Mesendoderm (in vitro differentiated cells): Measurements from ENCODE around the gene MTFR1L.
A peak's percentile ranks its signal among the peaks of the same experiment; 100 is the strongest.

ENCODE experiments used
- DNase-seq: peaks from one replicate; pipeline ENCODE4 v3.0.0; 2013
- H2AK5ac ChIP-seq: 2 replicates; pipeline ENCODE4 v1.6.1; 2013; ENCODE audit warnings: low read length, inconsistent platforms
- H2BK120ac ChIP-seq: 2 replicates; pipeline ENCODE4 v1.6.1; 2013; ENCODE audit warnings: low read depth, mild to moderate bottlenecking, low read length, moderate library complexity, mixed read lengths
- H2BK15ac ChIP-seq: replicated peaks from 2 replicates; pipeline ENCODE4 v1.6.1; 2013; ENCODE audit warnings: low read depth, mild to moderate bottlenecking, moderate library complexity
- H2BK5ac ChIP-seq: 2 replicates; pipeline ENCODE4 v1.6.1; 2013; ENCODE audit warnings: low read length, inconsistent platforms
- H3K18ac ChIP-seq: 2 replicates; pipeline ENCODE4 v1.6.1; 2013; ENCODE audit warnings: mild to moderate bottlenecking, low read length, mixed read lengths
- H3K23ac ChIP-seq: one replicate; pipeline ENCODE4 v1.6.1; 2013; ENCODE audit warnings: low read length
- H3K27ac ChIP-seq: 2 replicates; pipeline ENCODE4 v1.5.1; 2013; ENCODE audit warnings: low read depth, mild to moderate bottlenecking, inconsistent platforms, low read length, moderate library complexity
- H3K27me3 ChIP-seq: 2 replicates; pipeline ENCODE4 v1.6.1; 2013; ENCODE audit warnings: low read length, control low read depth, mild to moderate bottlenecking, inconsistent platforms; ENCODE audit not compliant: insufficient read depth, poor library complexity
- H3K36me3 ChIP-seq: 2 replicates; pipeline ENCODE4 v1.6.1; 2013; ENCODE audit warnings: low read length, inconsistent platforms; ENCODE audit not compliant: control insufficient read depth, insufficient read depth
- H3K4ac ChIP-seq: one replicate; pipeline ENCODE4 v1.6.1; 2013; ENCODE audit warnings: low read depth, mild to moderate bottlenecking, low read length, moderate library complexity
- H3K4me1 ChIP-seq: 2 replicates; pipeline ENCODE4 v1.6.1; 2013; ENCODE audit warnings: low read depth, low read length, inconsistent platforms; ENCODE audit not compliant: control insufficient read depth
- H3K4me2 ChIP-seq: 2 replicates; pipeline ENCODE4 v1.6.1; 2013; ENCODE audit warnings: low read length
- H3K4me3 ChIP-seq: 2 replicates; pipeline ENCODE4 v1.5.1; 2013; ENCODE audit warnings: mild to moderate bottlenecking, low read length
- H3K56ac ChIP-seq: one replicate; pipeline ENCODE4 v1.6.1; 2013; ENCODE audit warnings: low read length
- H3K79me1 ChIP-seq: 2 replicates; pipeline ENCODE4 v1.6.1; 2013; ENCODE audit warnings: low read length, inconsistent platforms
- H3K79me2 ChIP-seq: 2 replicates; pipeline ENCODE4 v1.6.1; 2013; ENCODE audit warnings: mild to moderate bottlenecking, low read length; ENCODE audit not compliant: control insufficient read depth, insufficient read depth
- H3K9ac ChIP-seq: 2 replicates; pipeline ENCODE4 v1.6.1; 2013; ENCODE audit warnings: low read length, inconsistent platforms
- H4K5ac ChIP-seq: one replicate; pipeline ENCODE4 v1.6.1; 2013; ENCODE audit warnings: low read length
- H4K8ac ChIP-seq: one replicate; pipeline ENCODE4 v1.6.1; 2013; ENCODE audit warnings: low read depth, mild to moderate bottlenecking, control low read depth, low read length, moderate library complexity
- WGBS: extraction: QIAGEN DNeasy Blood & Tissue Kit; methylation state at CpG from one replicate; pipeline ENCODE4 v1.1.7; 2013; ENCODE audit warnings: low lambda C conversion rate, missing lambda C conversion rate; ENCODE audit not compliant: insufficient coverage; ENCODE audit errors: extremely low coverage; 5-methylcytosine and 5-hydroxymethylcytosine counted together

The MTFR1L gene

GRCh38 chr1:25821630-25822091 lies 1.9 kb downstream of the MTFR1L start:
- no peak overlapping the region for H3K9ac ChIP-seq
- H2BK120ac ChIP-seq: no peak overlapping the region
- no peak overlapping the region for H3K56ac ChIP-seq
- no peak overlapping the region for H3K4me2 ChIP-seq
- no peak overlapping the region for H2BK15ac ChIP-seq
- H3K18ac ChIP-seq: no peak overlapping the region
- H3K36me3 ChIP-seq: no peaks in the 10 kb centered on the region
- peaks cover 5% of the 10 kb centered on the region for H3K4me1 ChIP-seq
- no peak overlapping the region for H2BK5ac ChIP-seq
- no peak overlapping the region for H3K4ac ChIP-seq
- no peaks in the 10 kb centered on the region for H3K79me2 ChIP-seq
- DNase-seq: no peak
- H3K27ac ChIP-seq: no peak overlapping the region
- H3K23ac ChIP-seq: no peak overlapping the region
- no peak overlapping the region for H3K4me3 ChIP-seq
- no peaks in the 10 kb centered on the region for H3K27me3 ChIP-seq
- no peak overlapping the region for H4K5ac ChIP-seq
- no CpG with 5 or more reads among the region's 5 CpGs for WGBS
- H2AK5ac ChIP-seq: no peak overlapping the region
- H3K79me1 ChIP-seq: peaks cover 2% of the 10 kb centered on the region
- H4K8ac ChIP-seq: no peak overlapping the region

GRCh38 chr1:25825605-25826004 lies 5.9 kb downstream of the MTFR1L start:
- H3K36me3 ChIP-seq: peaks cover 2% of the 10 kb centered on the region
- H3K4me1 ChIP-seq: peaks cover 3% of the 10 kb centered on the region
- H2BK5ac ChIP-seq: no peak overlapping the region
- H3K79me1 ChIP-seq: peaks cover 2% of the 10 kb centered on the region
- H3K56ac ChIP-seq: no peak overlapping the region
- H3K9ac ChIP-seq: no peak overlapping the region
- no peak for DNase-seq
- H3K27me3 ChIP-seq: no peaks in the 10 kb centered on the region
- no peak overlapping the region for H2AK5ac ChIP-seq
- H2BK120ac ChIP-seq: no peak overlapping the region
- H3K4me3 ChIP-seq: no peak overlapping the region
- no peak overlapping the region for H3K4ac ChIP-seq
- no peak overlapping the region for H4K8ac ChIP-seq
- H3K27ac ChIP-seq: no peak overlapping the region
- H3K4me2 ChIP-seq: no peak overlapping the region
- WGBS: no CpG with 5 or more reads among the region's 2 CpGs
- H3K18ac ChIP-seq: no peak overlapping the region
- no peak overlapping the region for H3K23ac ChIP-seq
- no peak overlapping the region for H4K5ac ChIP-seq
- H3K79me2 ChIP-seq: no peaks in the 10 kb centered on the region
- H2BK15ac ChIP-seq: no peak overlapping the region

GRCh38 chr1:25826571-25826970 lies 6.8 kb downstream of the MTFR1L start:
- no peak overlapping the region for H3K4me3 ChIP-seq
- H4K5ac ChIP-seq: no peak overlapping the region
- H3K18ac ChIP-seq: no peak overlapping the region
- DNase-seq: no peak
- H3K4ac ChIP-seq: no peak overlapping the region
- no peaks in the 10 kb centered on the region for H3K4me1 ChIP-seq
- H3K9ac ChIP-seq: no peak overlapping the region
- no peak overlapping the region for H2AK5ac ChIP-seq
- H3K4me2 ChIP-seq: no peak overlapping the region
- H3K36me3 ChIP-seq: peaks cover 2% of the 10 kb centered on the region
- no peak overlapping the region for H4K8ac ChIP-seq
- no peaks in the 10 kb centered on the region for H3K27me3 ChIP-seq
- H3K23ac ChIP-seq: no peak overlapping the region
- H3K79me1 ChIP-seq: no peaks in the 10 kb centered on the region
- no peak overlapping the region for H3K27ac ChIP-seq
- WGBS: no CpG with 5 or more reads among the region's 10 CpGs
- H3K56ac ChIP-seq: no peak overlapping the region
- H2BK5ac ChIP-seq: no peak overlapping the region
- H2BK15ac ChIP-seq: no peak overlapping the region
- no peak overlapping the region for H2BK120ac ChIP-seq
- no peaks in the 10 kb centered on the region for H3K79me2 ChIP-seq

GRCh38 chr1:25828491-25828890 lies 8.7 kb downstream of the MTFR1L start:
- Histone ChIP-seq H3K4me2 (no peak overlapping the region), H3K18ac (no peak overlapping the region), H3K27ac (no peak overlapping the region), H3K79me2 (no peaks in the 10 kb centered on the region), H3K36me3 (peaks cover 2% of the 10 kb centered on the region), H2AK5ac (no peak overlapping the region), H2BK5ac (no peak overlapping the region), H3K4ac (no peak overlapping the region), H3K4me3 (no peak overlapping the region), H3K4me1 (peaks cover 9% of the 10 kb centered on the region), H2BK120ac (no peak overlapping the region), H3K23ac (no peak overlapping the region), H3K9ac (no peak overlapping the region), H3K56ac (no peak overlapping the region), H3K79me1 (peaks cover 5% of the 10 kb centered on the region), H3K27me3 (no peaks in the 10 kb centered on the region), H4K8ac (no peak overlapping the region), H2BK15ac (no peak overlapping the region), H4K5ac (no peak overlapping the region)
- no peak for DNase-seq
- WGBS: no CpG with 5 or more reads among the region's 3 CpGs

- H3K18ac ChIP-seq: no peak overlapping the region
- peaks cover 5% of the 10 kb centered on the region for H3K79me1 ChIP-seq
- H3K56ac ChIP-seq: no peak overlapping the region
- no peak overlapping the region for H4K5ac ChIP-seq
- peaks cover 2% of the 10 kb centered on the region for H3K36me3 ChIP-seq
- no peak overlapping the region for H3K4ac ChIP-seq
- no peak overlapping the region for H3K4me2 ChIP-seq
- H4K8ac ChIP-seq: no peak overlapping the region
- no CpG with 5 or more reads among the region's 1 CpG for WGBS
- no peak for DNase-seq
- H2BK15ac ChIP-seq: no peak overlapping the region
- H2BK5ac ChIP-seq: no peak overlapping the region
- no peak overlapping the region for H2BK120ac ChIP-seq
- H3K23ac ChIP-seq: no peak overlapping the region
- no peak overlapping the region for H3K27ac ChIP-seq
- no peaks in the 10 kb centered on the region for H3K27me3 ChIP-seq
- no peak overlapping the region for H3K9ac ChIP-seq
- H3K4me3 ChIP-seq: no peak overlapping the region
- no peaks in the 10 kb centered on the region for H3K79me2 ChIP-seq
- H2AK5ac ChIP-seq: no peak overlapping the region
- peaks cover 9% of the 10 kb centered on the region for H3K4me1 ChIP-seq
Measured at GRCh38 chr1:25829046-25829445, 9.3 kb downstream of the MTFR1L start.

GRCh38 chr1:25831569-25832196 lies 11.9 kb downstream of the MTFR1L start:
- Histone ChIP-seq H3K9ac (no peak overlapping the region), H3K56ac (no peak overlapping the region), H3K79me1 (peaks cover 7% of the 10 kb centered on the region), H4K8ac (no peak overlapping the region), H3K4me1 (peaks cover 9% of the 10 kb centered on the region), H4K5ac (no peak overlapping the region), H3K79me2 (no peaks in the 10 kb centered on the region), H3K18ac (no peak overlapping the region), H3K4me3 (no peak overlapping the region), H2BK15ac (no peak overlapping the region), H3K27ac (peak overlapping the region; percentile 73), H3K4me2 (no peak overlapping the region), H3K23ac (no peak overlapping the region), H3K36me3 (peaks cover 3% of the 10 kb centered on the region), H2AK5ac (no peak overlapping the region), H3K4ac (no peak overlapping the region), H2BK5ac (no peak overlapping the region), H3K27me3 (no peaks in the 10 kb centered on the region), H2BK120ac (no peak overlapping the region)
- peak; percentile 89 for DNase-seq
- WGBS: no CpG with 5 or more reads among the region's 5 CpGs
